ENCODE results near the gene TTC3. TPM values are rescaled to one million over a fixed set of nuclear protein-coding genes. Genes with fewer than 3 reads are reported as not detected.

Gene TTC3
- total RNA-seq, 1 experiment from 2014 or later: 74.0 TPM

DNA sequence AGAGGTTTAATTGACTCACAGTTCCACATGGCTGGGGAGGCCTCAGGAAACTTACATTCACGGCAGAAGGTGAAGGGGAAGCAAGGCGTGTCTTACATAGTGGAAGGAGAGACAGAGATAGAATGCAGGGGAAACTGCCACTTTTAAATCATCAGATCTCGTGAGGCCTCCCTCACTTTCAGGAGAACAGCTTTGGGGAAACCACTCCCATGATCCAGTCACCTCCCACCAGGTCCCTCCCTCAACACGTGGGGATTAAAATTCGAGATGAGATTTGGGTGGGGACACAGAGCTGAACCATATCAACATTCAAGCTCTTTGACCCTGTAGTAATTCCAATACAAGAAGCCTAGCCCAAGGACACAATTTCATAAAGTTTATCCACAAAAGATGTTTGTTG, 13.9 kb upstream of the TTC3 start:
- DNase-seq (ENCODE audit: low read depth): no peak

GRCh38 chr21:37060296-37060695, 12.8 kb upstream of the TTC3 start:
- peak; percentile 88 for DNase-seq (ENCODE audit: low read depth)

DNA sequence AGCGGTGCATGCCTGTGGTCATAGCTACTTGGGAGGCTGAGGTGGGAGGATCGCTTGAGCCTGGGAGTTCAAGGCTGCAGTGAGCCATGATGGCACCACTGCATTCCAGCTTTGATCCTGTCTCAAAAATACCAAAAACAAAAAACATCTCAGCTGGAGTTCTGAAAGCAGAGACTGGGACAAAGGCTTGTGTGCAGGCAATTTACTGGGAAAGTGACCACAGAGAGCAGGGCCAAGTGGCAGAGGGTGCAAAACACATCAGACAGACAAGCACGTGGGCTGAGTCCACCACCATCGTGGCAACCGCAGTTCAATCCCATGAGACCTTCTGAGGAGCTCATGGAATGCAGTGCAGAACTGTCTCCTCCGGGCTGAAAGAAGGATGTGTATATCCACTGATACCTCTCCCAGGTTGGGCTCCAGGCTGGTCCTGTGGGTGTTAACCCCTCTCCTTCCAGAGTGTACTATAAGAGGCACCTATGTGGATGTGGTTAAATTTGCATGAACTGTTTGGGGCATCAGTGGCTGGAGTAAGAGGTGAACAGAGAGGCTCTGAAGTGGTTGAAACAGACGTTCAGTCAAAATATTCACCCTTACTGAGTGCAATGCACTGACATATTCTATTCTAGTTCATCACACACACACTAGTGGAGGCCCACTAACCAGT, 11.0 kb upstream of the TTC3 start:
- DNase-seq (ENCODE audit: low read depth): peak; percentile 32

- no peak for DNase-seq (ENCODE audit: low read depth)
Measured at GRCh38 chr21:37062593-37062935, 10.5 kb upstream of the TTC3 start.

DNA sequence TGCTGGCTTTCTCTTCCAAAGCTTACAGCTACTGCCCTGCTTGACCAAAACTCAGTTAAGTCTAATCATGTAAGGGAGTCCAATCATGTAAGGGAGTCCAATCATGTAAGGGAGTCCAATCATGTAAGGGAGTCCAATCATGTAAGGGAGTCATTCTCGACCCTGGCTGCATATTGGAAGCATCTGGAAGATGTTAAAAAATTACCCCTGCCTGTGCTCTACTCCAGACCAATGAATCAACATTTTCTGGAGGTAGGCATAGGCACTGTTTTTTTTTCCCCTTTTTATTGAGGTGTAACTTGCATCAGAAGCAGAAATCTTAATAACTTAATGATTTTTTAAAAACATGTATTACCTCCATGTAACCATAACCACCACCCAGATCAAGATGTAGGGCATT, 9.6 kb upstream of the TTC3 start:
- no peak for DNase-seq (ENCODE audit: low read depth)

GRCh38 chr21:37064841-37065240, 8.2 kb upstream of the TTC3 start:
- no peak for DNase-seq (ENCODE audit: low read depth)

- DNase-seq (ENCODE audit: low read depth): no peak
Measured at GRCh38 chr21:37065561-37066177, 7.4 kb upstream of the TTC3 start.

- peak; percentile 71 for DNase-seq (ENCODE audit: low read depth)
Measured at GRCh38 chr21:37071561-37072273, 1.3 kb upstream of the TTC3 start.

DNA sequence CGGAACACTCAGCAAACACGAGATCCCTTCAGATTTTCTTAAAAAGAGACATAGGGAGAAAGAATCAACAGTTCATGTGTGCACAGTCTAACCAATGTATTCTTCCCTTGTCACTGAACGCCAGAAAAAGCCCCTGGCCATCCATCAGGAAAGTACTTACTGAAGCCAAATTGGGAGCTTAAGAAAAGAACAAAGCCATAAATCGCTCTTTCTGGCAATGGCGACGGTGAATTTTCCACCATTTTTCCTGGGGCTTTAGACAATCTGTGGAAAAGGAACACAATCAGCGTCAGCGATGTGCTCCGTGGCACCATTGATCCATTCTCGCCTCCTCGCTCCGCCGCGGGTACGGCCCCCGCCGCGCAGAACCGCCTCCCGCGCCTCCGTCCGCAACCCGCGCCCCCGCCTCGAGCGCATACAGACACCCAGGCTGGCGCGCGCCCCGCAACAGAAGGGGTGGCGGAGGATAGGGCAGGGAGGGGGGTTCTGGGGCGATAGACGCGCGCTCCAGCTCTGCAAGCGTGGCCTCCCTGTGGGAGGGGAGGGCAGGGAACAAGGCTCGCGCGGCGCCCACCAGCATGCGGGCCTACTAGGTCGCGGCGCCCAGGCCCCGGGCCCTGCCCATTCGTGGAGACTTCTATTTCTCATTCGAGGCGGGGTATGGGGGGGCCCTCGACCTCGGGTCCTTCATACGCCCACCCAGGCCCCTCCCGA, 623 bp upstream of the TTC3 start:
- peak; percentile 74 for DNase-seq (ENCODE audit: low read depth)

GRCh38 chr21:37073417-37074196, 553 bp downstream of the TTC3 start:
- DNase-seq (ENCODE audit: low read depth): peak; percentile 43

DNA sequence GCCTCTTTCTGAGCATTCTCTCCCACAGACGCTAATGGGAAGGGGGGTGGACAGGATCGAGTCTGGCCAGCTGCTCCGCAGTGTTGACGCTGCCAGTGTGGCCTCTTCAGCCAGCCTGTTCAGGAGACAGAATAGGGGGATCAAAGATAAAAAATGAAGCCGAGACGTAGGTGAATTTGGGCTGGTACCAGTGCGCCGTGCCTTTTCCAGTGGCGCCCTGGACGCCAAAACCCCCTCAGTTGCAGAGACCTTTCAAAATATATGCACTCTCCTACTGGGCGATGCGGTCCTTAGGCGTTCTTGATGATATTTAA, 1.1 kb downstream of the TTC3 start:
- no peak for DNase-seq (ENCODE audit: low read depth)

GRCh38 chr21:37074546-37074945, 1.5 kb downstream of the TTC3 start:
- DNase-seq (ENCODE audit: low read depth): no peak

DNA sequence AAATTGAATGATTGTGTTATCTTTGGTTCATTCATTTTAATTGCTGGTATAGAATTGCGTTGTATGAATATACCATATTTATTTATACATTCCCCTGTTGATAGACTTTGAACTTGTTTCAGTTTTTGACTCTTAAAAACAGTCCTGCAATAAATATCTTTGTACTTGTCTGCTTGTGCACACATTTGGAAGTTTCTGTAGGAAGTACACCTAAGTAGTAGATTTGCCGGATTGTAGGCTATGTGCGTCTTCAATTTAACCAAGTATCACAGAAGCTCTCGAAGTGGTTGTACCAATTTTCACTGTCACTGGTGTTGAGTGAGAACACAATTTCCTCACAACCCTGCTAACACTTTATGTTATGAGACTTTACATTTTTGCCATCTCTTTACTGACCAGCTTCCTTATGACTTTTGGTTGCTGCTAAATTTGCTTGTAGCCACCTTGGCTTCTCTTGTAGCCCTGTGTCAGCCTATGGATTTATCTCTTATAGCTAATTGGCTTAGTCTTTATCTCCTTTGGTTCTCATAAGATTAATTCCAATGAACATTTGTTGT, 2.2 kb downstream of the TTC3 start:
- no peak for DNase-seq (ENCODE audit: low read depth)

GRCh38 chr21:37076087-37076850, 3.2 kb downstream of the TTC3 start:
- no peak for DNase-seq (ENCODE audit: low read depth)

DNA sequence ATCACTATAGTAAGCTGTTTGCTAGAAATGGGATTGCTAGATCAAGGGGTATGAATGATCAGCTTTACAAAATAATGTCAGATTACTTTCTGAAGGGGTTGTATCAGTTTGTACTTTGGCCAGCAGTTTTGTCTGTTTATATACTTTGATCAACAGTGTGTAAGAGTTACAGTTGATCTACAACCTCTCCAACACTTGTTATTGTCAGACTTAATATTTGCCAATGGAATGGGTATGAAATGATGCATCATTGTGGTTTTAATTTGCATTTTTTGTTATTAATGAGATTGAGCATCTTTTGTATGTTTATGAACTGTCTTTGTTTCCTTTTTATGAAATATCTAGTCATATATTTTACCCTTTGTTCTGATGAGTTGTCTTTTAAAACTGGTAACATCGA, 4.3 kb downstream of the TTC3 start:
- no peak for DNase-seq (ENCODE audit: low read depth)

GRCh38 chr21:37079211-37079824, 6.3 kb downstream of the TTC3 start:
- no peak for DNase-seq (ENCODE audit: low read depth)

- DNase-seq (ENCODE audit: low read depth): no peak
Measured at GRCh38 chr21:37082375-37082774, 9.3 kb downstream of the TTC3 start.

GRCh38 chr21:37082856-37083528, 9.9 kb downstream of the TTC3 start:
- no peak for DNase-seq (ENCODE audit: low read depth)

DNA sequence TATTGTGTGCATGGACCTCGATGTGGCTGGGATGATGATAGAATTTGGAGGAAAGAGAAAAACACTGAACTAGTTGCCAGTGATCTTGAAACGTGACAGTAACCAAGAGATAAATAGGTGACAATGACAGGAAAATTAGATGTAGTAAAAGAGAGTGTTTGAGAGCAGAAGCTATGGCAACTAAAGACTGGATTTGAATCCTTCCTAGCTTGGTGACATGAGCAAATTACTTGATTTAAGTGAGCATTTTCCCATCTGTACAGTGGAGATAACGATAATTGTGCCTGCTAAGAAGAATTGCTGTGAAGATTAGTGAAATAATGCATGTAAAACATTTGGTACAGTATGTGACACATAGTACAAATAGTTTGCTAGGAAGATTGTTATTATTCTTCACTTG, 12.7 kb downstream of the TTC3 start:
- DNase-seq (ENCODE audit: low read depth): no peak

DNA sequence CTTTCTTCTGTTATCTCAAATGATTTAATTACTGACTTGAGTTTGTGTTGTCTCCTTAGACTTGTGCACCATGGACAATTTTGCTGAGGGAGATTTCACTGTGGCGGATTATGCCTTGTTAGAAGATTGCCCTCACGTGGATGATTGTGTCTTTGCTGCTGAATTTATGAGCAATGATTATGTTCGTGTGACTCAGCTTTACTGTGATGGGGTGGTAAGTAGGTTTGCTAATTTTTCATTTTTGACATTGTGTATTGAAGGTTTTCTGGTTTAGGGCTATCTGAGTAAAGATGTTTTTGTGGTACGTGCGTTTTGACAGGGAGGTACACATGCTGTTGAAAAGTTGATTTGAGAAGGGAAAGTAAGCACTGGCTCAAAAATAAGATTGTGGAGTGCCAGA, 14.1 kb downstream of the TTC3 start:
- peak; percentile 60 for DNase-seq (ENCODE audit: low read depth)

Data from RPMI7951 (cell line).